ENCODE results near the gene SENP2.
"Not testable (repeated sequence)": the region's sequence is repeated elsewhere in the genome, so short reads cannot be mapped to it uniquely, and the experiment has no call there.

Gene SENP2

GRCh38 chr3:185594073-185594472, 8.0 kb downstream of the SENP2 start:
- no peak for DNase-seq

- no peak for DNase-seq
Measured at GRCh38 chr3:185595526-185595925, 9.4 kb downstream of the SENP2 start.

GRCh38 chr3:185605566-185605965, 19.5 kb downstream of the SENP2 start:
- no peak for DNase-seq

- no peak for DNase-seq
Measured at GRCh38 chr3:185606196-185606595, 20.1 kb downstream of the SENP2 start.

GRCh38 chr3:185613016-185613415, 26.9 kb downstream of the SENP2 start:
- DNase-seq = no peak

GRCh38 chr3:185623939-185624665, 38.0 kb downstream of the SENP2 start:
- DNase-seq = no peak

- no peak for DNase-seq
Measured at GRCh38 chr3:185625784-185626183, 39.7 kb downstream of the SENP2 start.

- no peak for DNase-seq
Measured at GRCh38 chr3:185629554-185630181, 43.6 kb downstream of the SENP2 start.

GRCh38 chr3:185630182-185630622, 44.1 kb downstream of the SENP2 start:
- no peak for DNase-seq

GRCh38 chr3:185631108-185631507, 45.0 kb downstream of the SENP2 start:
- DNase-seq = no peak

GRCh38 chr3:185631508-185632206, 45.6 kb downstream of the SENP2 start:
- no peak for DNase-seq

GRCh38 chr3:185632996-185633395, 46.9 kb downstream of the SENP2 start:
- no peak for DNase-seq

- no peak for DNase-seq
Measured at GRCh38 chr3:185637388-185637787, 51.3 kb downstream of the SENP2 start.

GRCh38 chr3:185638651-185639050, 52.6 kb downstream of the SENP2 start:
- not testable (repeated sequence) for DNase-seq

- DNase-seq = no peak
Measured at GRCh38 chr3:185639632-185640206, 53.6 kb downstream of the SENP2 start.

- no peak for DNase-seq
Measured at GRCh38 chr3:185640308-185640707, 54.2 kb downstream of the SENP2 start.

GRCh38 chr3:185645191-185645590, 59.1 kb downstream of the SENP2 start:
- DNase-seq = peak; percentile 39

- DNase-seq = peak; percentile 83
Measured at GRCh38 chr3:185645596-185646381, 59.7 kb downstream of the SENP2 start.

GRCh38 chr3:185646382-185647133, 60.5 kb downstream of the SENP2 start:
- peak; percentile 56 for DNase-seq

GRCh38 chr3:185647134-185647879, 61.2 kb downstream of the SENP2 start:
- DNase-seq = no peak

GRCh38 chr3:185647880-185648210, 61.8 kb downstream of the SENP2 start:
- DNase-seq = no peak

All from islet precursor cell (in vitro differentiated cells).